ENCODE results near the gene ADAMTS2. TPM values are rescaled to one million over a fixed set of nuclear protein-coding genes. Genes with fewer than 3 reads are reported as not detected.

Gene ADAMTS2
- total RNA-seq, 1 donor from 2014 or later = 25.5 TPM

DNA sequence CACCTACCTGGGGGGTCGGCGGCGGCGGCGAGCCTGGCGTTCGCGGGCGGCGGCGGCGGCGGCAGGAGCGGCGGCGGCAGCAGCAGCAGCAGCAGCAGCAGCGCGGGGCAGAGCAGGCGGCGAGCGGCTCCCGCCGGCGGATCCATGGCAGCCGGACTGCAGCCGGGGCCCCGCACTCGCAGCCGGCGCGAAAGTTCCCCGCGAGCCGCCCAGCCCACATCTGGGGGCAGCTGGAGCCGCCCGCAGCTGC lies 153 bp downstream of the ADAMTS2 start:
- DNase-seq (ENCODE audit: low read depth) = no peak

DNA sequence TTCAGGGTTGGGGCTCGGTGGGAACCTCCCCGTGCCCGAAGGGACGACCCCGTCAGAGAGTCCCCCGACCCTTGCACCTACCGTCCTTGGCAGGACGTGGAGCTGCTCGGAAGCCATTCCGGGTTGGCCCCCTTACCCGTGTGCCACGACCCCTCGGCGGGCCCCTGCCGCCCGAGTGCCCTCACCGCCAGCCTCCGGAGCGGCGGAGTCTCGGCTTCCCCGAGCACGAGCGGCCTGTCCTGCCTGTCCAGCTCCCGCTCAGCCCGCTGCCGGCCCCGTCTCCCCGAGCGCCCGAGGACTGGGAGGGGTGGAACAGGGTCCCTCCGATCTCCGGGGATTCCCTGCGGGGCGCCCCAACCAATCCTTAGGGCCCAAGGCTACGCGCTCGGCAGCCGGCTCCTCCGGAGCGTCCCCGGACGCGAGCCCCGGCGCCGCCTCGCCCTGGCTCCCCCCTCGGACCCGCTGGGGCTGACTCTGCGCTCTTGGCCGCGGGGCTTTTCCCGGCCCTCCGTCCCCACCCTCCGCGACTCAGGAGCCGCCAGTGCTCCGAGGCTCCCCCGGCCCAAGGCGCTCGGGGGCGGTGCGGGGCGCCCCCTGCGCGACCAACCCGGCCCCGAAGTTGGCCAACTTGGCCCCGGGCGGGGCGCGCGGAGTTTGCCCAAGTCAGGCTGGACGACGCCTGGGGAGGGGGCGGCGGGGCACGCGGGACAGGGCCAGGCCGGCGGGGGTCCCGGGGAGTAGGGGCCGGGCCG lies 654 bp downstream of the ADAMTS2 start:
- peak; percentile 37 for DNase-seq (ENCODE audit: low read depth)

DNA sequence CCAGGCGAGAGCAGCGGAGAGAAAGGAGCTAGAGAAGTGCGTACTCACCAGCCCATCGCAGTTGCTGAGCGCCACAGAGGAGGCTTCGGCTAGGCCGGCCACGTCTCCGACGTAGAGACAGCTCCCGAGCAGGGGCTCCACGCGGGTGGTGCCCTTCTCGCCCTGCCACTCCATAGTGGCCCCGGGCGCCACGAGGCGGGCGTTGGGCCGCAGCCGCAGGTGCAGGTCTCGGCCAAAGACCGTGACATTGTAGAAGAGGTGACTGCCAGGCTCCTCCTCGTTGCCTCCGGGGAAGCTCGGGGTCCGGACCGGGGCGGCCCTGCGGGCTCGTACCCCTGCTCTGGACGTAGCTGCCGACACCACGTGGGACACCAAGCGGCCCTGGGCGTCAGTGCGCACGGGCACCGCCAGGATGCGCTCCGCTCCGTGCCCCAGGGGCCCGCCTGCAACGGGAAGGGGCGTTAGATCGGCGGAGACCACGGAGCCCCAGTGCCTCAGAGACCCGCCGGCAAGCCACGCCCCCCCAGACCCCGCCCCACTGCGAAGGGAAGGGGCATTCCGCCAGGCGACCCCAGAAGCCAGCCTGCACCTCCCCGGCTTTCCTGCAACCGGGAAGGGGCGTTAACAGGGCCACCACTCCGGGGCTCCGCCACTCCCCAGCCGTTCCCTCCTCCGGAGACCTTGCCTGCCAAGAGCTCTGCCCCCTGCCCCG lies 1.4 kb downstream of the ADAMTS2 start:
- DNase-seq (ENCODE audit: low read depth) = peak; percentile 69

DNA sequence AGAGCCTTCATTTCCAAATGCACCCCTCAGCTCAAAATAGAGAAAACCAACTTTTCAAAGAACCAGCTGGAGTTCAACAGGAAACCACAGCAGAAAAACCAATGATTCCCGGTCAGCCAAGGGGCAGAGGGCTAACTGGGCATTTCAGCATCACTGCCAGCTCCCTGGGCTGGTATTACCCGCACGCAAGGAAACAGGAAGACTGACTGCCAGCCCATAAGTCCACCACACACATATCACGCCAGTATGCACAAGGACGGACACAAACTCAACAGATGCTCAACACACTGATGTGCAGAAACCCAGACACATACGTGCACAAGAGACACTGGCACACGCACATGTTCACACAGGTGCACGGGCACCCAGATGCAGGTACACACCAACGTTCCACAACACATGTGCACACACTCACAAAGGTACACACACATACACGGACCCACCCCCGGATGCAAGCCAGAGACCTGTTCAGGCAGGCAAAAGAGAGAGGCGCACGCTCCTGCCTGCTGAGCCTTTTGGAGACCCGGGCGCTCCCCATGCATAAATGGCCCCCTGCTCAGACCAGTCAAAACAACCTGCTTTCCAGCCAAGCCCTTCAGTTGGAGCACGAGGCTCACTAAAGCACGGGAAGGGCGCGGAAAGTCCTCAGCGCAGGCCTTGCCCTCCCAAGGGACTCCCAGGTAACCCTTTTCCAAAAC lies 2.1 kb downstream of the ADAMTS2 start:
- DNase-seq (ENCODE audit: low read depth) = no peak

DNA sequence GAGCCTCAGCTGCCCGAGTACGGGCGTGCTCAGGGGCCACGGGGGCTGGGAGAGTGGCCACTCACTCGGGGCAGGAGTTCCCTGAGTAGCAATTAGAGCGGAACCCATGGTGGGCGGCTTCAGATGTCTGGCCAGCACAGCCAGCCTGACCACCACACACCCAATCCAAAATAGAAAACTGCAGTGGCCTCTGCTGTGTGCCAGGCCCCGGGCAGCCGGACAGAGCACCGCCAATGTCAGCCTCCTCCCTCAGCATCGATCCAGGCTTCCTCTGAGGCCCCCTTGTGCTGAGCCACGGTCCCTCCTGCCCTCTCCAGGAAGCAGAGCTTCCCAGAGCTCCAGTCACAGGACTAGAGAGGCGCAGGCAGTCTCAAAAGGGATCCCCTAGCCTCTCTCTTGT lies 2.7 kb downstream of the ADAMTS2 start:
- DNase-seq (ENCODE audit: low read depth) = peak; percentile 88

DNA sequence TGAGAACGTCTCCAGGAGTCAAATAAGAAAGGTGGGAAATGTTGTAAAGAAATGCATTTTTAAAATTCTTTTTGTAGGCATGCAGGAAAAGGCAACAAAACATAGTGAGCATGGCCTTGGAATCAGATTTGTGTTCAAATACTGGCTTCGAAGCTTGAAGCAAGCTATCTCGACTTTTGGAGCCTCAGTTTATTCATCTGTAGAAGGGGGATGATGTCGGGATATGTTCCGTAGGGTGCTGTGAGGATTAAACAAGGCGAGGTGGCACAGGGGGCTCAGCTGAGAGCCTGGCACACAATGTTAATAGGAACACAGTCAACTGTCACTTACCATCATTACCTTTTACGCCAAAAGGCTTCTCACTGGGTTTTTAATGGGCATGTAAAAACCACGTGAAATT lies 4.8 kb downstream of the ADAMTS2 start:
- no peak for DNase-seq (ENCODE audit: low read depth)

DNA sequence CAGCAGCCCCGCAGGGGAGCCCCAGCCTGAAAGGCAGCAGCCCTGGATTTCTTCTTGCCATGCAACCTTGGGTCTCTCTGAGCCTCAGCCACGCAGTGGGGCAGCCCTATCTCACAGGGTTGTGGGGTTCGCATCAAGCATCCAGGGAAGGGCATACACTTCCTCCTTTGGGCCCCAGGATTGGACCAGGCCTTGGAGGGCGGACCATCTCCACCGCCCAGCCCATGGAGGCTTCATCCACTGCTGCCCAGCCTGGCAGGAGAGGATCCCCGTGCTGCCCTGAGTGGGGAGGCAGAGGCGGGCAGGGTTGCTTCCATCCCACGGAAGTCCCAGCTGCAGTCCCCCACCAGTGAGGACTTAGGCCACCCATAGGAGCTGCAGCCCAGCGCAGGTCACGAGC lies 5.3 kb downstream of the ADAMTS2 start:
- DNase-seq (ENCODE audit: low read depth) = no peak

DNA sequence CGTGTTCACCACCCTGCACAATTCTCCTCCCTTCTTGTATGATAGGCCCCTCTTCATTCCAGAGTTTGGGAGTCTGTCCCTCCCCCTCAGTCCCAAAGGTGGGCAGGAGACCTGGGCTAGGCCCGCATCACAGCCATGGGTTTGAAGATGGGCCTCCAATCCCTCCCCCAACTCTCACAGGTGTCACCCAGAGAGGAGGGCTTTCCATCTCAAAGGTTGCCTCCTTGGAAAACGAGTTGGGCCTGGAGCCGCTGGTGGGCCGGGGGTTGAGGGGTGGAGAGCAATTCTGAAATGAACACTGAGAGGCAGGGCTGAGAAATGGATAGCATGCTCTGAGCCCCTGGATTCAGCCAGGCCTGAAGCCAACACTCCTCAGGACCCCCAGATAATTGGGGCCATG lies 6.2 kb downstream of the ADAMTS2 start:
- DNase-seq (ENCODE audit: low read depth) = no peak

DNA sequence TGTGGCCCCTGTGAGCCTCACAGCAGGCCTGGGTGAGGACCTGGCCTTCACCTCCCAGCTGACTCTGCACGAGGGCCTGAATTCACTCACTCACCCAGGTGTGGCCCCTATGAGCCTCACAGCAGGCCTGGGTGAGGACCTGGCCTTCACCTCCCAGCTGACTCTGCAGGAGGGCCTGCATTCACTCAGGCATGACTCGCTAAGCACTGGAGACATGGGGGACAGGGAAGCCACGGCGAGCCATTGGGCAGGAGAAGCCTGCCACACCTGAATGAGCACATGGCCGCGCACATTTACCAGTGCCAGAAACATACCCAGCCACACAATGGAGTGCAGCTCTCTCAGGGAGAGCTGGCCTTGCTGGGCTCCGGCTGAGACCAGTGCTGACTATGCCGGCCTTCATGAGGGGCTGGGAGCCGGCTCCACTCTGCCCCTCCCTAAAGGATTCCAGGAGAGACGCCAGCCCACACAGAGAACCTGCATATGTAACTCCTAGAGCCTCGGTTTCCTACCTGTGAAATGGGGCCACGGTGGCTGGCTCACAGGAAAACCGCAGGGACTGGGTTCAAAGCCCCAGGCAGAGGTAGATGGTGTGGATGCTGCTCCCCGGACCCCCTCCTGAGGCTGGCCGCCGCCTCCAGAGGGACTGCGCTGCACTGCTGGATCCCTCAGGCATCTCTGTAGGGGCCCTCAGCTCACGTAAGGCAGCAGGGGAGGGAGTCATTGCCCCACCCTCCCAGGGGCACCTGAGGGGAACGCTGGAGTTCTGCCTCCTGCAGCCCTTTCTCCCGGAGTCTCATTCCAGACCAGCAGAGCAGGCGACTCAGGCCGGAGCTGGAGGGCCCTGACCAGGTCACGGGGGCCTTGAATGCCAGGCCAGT lies 7.2 kb downstream of the ADAMTS2 start:
- no peak for DNase-seq (ENCODE audit: low read depth)

DNA sequence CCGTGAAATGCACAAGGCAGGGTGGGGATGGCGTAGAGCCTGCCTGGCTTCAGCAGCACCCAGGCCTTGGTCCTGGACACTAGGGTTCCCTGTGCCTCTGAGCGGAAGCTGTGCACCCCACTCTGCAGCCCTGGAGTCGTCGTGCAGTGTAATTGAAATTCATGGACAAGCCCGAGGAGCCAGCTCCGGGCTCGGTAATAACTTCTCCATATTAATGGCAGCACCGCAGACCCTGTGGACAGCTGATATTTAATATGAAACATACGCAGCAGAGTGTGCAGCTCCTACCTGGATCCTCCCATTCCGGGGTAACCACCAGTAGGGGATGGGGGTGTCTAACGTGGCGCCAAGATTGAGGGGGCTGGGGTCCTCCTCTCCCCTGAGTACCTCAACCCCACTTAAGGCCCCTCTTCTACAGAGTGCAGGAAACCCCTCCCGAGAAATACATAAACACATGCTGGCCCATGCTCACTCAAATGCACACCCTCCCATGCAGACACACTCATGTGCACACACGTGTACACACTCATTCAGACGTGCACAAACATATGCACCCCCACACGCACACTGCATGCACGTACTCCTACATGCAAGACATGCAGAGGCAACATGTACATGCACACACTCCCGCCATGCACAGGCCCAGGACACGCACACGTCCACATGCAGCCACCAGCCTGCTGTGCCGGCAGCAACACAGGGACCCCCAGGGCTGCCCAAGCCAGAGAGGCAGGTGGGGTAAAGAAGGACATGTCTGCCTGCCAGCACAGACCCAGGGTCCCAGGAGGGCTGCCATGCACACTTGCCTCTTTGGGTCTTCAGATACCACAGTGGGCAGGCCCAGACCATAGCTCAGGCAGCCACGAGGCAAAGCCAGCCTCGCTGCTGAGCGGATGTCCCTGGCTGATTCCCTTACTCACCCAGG lies 8.1 kb downstream of the ADAMTS2 start:
- DNase-seq (ENCODE audit: low read depth) = no peak

DNA sequence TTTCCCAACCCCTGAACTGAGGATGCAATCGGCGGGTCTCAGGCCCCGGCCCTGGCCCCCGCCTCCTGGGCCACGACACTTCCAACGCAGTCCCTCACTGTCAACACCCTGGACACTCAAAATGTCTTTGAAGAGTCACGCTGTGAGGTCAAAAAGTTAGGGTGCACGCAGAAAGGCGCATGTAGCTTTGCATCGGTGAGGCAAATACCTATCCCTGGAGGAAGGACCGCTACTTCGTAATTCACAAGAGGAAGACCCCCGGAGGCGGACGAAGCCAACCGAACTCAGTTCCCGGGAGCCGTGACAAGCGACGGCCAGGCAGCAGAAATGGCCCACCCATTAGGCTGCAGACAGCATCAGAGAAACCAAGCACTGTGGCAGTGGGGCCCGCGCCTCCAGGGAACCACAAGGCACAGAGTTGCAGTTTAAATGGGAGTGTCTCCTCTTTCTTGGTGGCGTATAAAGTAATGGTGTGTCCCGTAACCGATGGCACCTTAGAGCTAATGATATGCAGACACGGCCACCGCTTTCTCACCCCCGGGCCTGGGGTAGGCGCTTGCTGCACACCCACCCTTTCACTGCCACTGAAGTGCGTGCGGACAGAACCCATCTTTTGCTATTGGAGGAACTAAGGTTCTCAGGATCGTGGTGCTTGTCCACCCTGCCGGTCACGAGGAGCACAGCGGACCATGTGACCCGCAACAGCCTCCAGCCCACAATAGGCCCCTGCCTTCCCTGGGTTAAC lies 9.0 kb downstream of the ADAMTS2 start:
- no peak for DNase-seq (ENCODE audit: low read depth)

DNA sequence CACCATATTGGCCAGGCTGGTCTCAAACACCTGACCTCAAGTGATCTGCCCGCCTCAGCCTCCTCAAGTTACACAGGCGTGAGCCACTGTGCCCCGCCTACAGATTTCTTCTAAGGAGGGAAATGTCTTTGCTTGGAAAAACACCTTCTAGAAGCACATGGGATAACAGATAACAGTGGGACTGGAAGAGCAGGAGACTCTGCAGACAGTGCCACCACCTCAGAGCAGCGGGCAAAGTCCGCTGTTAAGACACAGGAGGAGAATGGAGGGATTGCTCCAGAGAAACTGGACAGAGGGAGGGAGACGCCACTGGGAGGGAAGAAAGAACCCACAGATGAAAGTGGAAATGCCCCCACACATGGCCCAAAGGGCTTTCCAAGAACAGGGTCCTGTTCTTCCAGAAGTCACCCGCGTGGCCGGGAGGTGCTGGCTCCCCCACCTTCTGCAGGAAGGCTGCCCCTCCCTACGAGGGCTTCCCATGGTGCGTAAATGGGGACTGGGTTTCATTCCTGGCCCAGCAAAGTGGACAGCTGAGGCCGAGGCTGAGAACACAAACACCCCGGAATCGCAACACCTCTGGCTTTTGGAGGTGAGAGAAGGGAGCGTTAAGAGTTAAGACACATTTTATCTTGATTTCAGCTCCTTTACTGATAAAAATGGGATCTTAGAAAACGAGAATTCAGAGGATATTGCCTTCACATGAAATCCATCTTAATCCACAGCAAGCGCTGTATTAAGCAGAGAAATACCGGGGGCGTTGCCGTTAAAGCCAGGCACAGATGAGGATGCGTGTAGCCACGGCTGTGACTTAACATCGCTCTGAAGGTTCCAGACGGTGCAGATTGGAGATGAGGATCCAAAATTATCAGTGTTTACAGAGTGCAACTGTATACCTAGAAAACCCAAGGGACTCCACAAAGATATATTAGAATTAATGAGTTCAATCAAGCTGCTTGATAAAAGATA lies 11.2 kb downstream of the ADAMTS2 start:
- no peak for DNase-seq (ENCODE audit: low read depth)

DNA sequence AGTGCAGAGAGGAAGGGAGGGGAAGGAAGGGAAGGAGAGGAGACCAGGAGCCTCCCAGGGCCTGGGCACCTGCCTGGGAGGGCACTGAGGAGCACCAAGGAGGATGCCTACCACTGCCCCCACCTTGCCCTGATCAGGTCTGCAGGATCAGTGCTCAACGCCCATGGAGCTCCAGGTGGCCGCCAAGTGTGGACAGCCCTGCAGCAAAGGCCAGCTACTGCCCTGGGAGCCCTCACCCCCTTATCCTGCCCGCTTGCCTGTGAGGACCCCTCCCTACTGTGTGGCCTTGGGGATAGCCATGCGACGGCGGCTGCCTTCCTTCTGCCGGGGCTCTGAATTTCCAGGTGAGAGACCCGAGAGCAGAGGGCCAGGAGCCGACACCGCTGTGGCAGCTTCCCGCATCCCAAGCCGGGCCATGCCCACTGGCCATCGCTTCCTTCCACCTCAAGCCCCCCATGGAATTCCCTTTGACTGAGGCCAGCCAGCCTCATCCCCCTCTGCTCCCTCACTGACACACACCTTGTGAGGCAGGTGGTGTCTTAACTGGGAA lies 12.4 kb downstream of the ADAMTS2 start:
- DNase-seq (ENCODE audit: low read depth) = no peak

DNA sequence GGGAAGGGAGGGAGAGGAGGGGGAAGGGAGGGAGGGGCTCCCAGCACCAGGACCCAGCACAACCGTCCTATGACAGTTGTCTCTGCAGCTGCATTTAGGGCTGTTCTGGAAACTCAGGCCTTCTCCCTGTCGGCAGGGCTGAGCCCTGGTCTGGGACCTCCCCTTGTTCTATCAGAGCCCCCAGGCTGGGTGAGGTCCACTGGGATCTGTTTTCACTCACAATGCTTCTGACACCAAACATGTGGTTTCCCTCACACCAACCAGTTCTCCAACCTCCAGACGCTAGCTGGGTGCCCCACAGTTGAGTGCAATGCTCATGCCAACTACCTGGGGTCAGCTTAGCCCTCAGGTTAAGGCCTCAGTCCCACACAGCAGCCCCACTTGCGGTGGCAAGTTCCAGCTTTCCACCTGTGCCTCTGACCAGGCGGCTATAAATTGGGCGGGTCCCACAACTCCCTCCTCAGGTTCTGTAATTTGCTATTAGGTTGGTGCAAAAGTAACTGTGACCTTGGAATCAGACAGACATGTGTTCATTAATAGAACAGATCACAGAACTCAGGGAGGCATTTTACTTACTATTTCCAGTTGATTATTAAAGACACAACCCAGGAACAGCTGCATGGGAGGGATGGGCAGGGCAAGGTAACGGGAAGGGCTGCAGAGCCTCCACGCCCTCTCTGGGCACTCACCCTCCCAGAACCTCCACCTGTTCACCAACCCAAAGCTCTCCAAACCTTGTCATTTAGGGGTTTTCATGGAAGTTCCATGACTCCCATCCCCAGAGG lies 13.5 kb downstream of the ADAMTS2 start:
- peak; percentile 65 for DNase-seq (ENCODE audit: low read depth)

DNA sequence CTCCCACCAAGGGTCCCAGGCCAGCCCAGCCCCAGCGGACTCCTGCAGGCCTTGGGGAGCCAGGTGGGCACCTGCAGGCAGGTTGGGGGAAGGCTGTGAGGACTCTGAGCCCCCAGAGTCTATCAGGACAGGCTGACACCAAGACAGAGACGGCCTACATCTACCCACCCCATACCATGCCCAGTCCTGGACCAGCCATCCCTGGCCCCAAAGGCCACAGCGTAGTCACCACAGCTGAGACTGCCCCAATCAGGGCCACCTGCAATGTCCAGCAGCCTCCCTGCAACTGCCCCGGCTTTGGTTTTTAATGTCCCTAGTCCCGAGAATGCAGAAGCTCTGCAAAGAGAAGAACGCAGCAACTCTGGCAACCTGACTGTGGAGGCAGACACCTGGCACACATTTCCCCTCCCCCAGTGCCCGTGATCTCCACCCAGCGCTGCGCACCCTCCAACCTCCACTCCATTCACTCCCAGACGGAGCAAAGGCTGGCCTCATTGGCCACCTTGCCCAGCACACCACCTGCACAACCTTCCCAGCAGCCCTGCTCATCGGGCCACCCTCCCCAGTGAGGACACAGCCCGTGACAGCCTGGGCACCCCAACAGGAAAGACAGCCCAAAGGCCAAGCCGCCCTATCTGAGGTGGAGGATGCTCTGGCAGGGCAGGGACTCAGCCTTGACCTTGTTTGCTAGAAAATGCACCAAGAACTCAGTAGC lies 14.9 kb downstream of the ADAMTS2 start:
- no peak for DNase-seq (ENCODE audit: low read depth)

DNA sequence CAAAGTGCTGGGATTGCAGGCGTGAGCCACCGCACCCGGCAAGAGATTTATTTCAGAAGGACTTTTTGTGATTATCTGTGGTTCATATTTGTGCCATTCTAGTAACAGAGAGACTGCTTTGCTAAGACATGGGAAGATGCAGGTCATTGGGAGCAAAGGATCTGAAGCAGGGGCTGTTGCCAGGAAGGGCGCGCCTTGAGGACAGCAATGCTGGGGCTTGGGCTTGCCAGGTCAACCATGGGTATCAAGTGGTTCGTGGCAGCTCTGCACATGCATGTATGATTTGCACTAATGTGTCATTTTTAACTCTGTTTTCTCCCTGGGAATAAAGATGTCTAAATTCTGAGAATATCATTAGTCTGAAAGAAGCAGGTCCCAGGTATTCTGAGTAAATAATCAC lies 17.0 kb downstream of the ADAMTS2 start:
- no peak for DNase-seq (ENCODE audit: low read depth)
